Measurements from ENCODE around the gene DMD. TPM values are rescaled to one million over a fixed set of nuclear protein-coding genes. Genes with fewer than 3 reads are reported as not detected.

Gene DMD
- total and polyA plus RNA-seq, 3 experiments from 2014 or later = 0.03 to 0.48 (median 0.40) TPM

DNA sequence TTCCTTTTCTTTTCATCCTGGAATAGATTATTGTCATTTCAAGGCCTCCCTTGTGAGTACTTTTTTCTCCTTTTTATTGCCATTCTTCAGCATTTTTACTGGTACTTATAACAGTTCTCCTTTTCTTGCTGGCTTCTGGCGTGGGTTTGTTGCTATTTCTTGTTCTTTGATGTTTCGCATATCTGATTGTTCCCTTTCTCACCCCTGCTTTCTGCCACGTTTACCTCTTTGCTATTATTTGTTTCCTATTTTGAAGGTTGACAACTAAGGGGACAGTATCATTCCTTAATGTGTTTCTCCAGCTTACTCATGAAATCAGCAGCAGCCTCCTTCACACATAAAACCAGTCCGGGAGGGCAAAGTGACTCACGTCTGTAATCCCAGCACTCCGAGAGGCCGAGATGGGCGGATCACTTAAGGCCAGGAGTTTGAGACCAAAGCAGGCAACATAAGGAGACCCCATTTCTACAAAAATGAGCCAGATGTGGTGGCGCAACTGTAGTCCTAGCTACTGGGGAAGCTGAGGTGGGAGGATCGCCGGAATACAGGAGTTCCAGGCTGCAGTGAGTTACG, 72.6 kb downstream of the DMD start:
- no peak overlapping the region for H3K4me3 Mint-ChIP-seq
- ChIA-PET POLR2A (no interaction called here), CTCF (no interaction called here)
- peaks cover 0 to 2% of the 10 kb centered on the region in 2 donors for H3K27me3 Mint-ChIP-seq
- no peaks in the 10 kb centered on the region for H3K36me3 ChIP-seq (ENCODE audit: insufficient read depth, low read length)
- H3K4me3 ChIP-seq (ENCODE audit: low read length) = no peak overlapping the region
- no peak for DNase-seq
- H3K4me1 Mint-ChIP-seq = no peaks in the 10 kb centered on the region
- no peaks in the 10 kb centered on the region for H3K36me3 Mint-ChIP-seq
- H3K4me1 ChIP-seq (ENCODE audit: insufficient read depth, low read length) = no peaks in the 10 kb centered on the region
- no peaks in the 10 kb centered on the region for H3K27me3 ChIP-seq (ENCODE audit: insufficient read depth, low read length, poor library complexity, severe bottlenecking)
- H3K27ac ChIP-seq (ENCODE audit: low read depth, low read length) = no peak overlapping the region
- no peaks in the 10 kb centered on the region for H3K9me3 ChIP-seq (ENCODE audit: low read length)
- peak overlapping the region in 1 of 8 donors; percentile 44 for H3K27ac Mint-ChIP-seq
- peaks cover 0 to 5% (median 3%) of the 10 kb centered on the region in 5 donors for H3K9me3 Mint-ChIP-seq

DNA sequence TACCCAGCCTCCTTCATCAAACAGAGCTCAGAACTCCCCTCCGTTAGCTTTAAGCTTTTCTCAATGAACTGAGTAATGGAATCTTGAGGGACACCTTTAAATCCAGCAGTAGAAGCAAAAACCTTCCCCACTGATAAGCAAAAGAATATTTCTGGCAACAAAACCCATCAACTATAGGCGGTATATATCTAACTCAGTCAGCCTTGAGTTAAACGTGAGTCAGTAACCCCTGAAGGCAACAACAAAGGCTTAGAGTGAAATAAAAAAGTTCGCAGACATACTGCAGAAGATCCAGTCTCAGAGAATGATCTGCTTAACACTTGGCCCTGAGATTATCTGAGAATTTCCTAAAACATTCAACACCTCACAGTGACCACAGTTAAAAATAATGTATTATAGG, 77.2 kb downstream of the DMD start:
- H3K4me3 ChIP-seq (ENCODE audit: low read length) = no peak overlapping the region
- DNase-seq = no peak
- no peaks in the 10 kb centered on the region for H3K9me3 ChIP-seq (ENCODE audit: low read length)
- Mint-ChIP-seq H3K4me1 (no peaks in the 10 kb centered on the region), H3K9me3 (peaks cover 0 to 7% (median 5%) of the 10 kb centered on the region in 5 donors), H3K36me3 (no peaks in the 10 kb centered on the region), H3K27me3 (no peaks in the 10 kb centered on the region), H3K4me3 (no peak overlapping the region), H3K27ac (no peak overlapping the region)
- ChIA-PET CTCF (no interaction called here), POLR2A (no interaction called here)
- no peaks in the 10 kb centered on the region for H3K27me3 ChIP-seq (ENCODE audit: insufficient read depth, low read length, poor library complexity, severe bottlenecking)
- no peak overlapping the region for H3K27ac ChIP-seq (ENCODE audit: low read depth, low read length)
- no peaks in the 10 kb centered on the region for H3K36me3 ChIP-seq (ENCODE audit: insufficient read depth, low read length)
- no peaks in the 10 kb centered on the region for H3K4me1 ChIP-seq (ENCODE audit: insufficient read depth, low read length)

DNA sequence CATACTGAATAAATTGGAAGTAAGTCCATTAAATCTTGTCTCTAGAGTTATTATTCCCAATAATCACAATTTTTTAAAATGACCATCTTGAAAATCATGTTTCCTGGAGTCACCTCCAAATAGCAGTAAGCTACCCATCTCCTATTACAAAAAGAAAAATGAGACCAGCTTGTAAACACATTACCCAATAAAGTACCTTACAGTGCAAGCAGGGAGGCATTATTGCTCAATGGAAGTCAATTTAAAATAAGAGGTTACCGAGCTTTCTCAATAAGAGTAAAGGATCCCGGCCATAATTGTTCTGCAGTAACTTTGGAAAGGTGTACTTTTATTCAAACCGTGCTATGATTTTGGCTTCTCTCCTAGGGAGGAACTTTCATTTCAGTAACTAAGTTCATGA, 78.0 kb downstream of the DMD start:
- ChIA-PET CTCF (no interaction called here), POLR2A (no interaction called here)
- Mint-ChIP-seq H3K36me3 (no peaks in the 10 kb centered on the region), H3K4me1 (no peaks in the 10 kb centered on the region), H3K4me3 (no peak overlapping the region), H3K9me3 (peaks cover 0 to 7% (median 2%) of the 10 kb centered on the region in 5 donors), H3K27me3 (no peaks in the 10 kb centered on the region), H3K27ac (no peak overlapping the region)
- DNase-seq = no peak
- H3K9me3 ChIP-seq (ENCODE audit: low read length) = no peaks in the 10 kb centered on the region
- no peak overlapping the region for H3K27ac ChIP-seq (ENCODE audit: low read depth, low read length)
- no peaks in the 10 kb centered on the region for H3K4me1 ChIP-seq (ENCODE audit: insufficient read depth, low read length)
- no peaks in the 10 kb centered on the region for H3K27me3 ChIP-seq (ENCODE audit: insufficient read depth, low read length, poor library complexity, severe bottlenecking)
- no peaks in the 10 kb centered on the region for H3K36me3 ChIP-seq (ENCODE audit: insufficient read depth, low read length)
- no peak overlapping the region for H3K4me3 ChIP-seq (ENCODE audit: low read length)

DNA sequence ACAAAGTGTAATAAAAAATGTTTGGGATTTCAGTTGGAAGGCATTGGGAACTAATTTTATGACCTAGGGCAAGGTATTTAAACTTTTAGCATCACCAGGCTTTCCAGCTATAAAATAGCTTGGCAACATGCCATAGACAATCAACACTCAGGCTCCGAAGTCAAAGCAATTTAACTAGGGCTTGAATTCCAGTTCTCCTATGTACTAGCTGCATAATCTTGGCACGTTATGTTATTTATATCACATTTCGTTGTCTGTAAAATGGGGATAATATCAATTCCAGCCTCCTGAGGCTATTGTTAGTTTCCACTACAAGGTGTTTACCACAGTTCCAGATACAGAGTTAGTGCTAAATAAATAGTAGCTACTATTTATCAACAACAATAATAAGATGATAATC, 78.8 kb downstream of the DMD start:
- Histone ChIP-seq H3K27me3 (ENCODE audit: insufficient read depth, low read length, poor library complexity, severe bottlenecking) (no peaks in the 10 kb centered on the region), H3K9me3 (ENCODE audit: low read length) (no peaks in the 10 kb centered on the region), H3K27ac (ENCODE audit: low read depth, low read length) (no peak overlapping the region), H3K4me1 (ENCODE audit: insufficient read depth, low read length) (no peaks in the 10 kb centered on the region), H3K36me3 (ENCODE audit: insufficient read depth, low read length) (no peaks in the 10 kb centered on the region), H3K4me3 (ENCODE audit: low read length) (no peak overlapping the region)
- H3K4me3 Mint-ChIP-seq = no peak overlapping the region
- DNase-seq = no peak
- ChIA-PET POLR2A (no interaction called here), CTCF (no interaction called here)
- H3K36me3 Mint-ChIP-seq = no peaks in the 10 kb centered on the region
- no peak overlapping the region for H3K27ac Mint-ChIP-seq
- peaks cover 0 to 7% (median 2%) of the 10 kb centered on the region in 5 donors for H3K9me3 Mint-ChIP-seq
- H3K4me1 Mint-ChIP-seq = no peaks in the 10 kb centered on the region
- no peaks in the 10 kb centered on the region for H3K27me3 Mint-ChIP-seq

DNA sequence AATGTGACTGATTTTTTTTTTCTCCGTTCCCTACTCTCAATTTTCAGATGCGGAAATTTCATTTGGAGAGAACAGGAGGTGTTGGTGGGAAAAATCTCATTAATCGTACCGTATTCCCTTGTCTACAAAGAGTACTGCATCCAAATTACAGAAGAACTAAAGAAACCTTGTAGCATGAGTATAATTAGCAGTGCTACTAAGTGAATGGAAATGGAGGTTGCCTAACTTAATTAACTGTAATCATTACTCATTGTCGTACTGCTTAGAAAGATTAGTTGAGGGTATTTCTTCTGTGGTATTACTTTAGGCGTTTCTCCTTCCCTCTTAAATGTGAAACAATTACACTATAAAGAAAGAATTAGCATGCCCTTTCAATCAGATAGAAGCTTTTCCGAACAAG, 81.7 kb downstream of the DMD start:
- Histone ChIP-seq H3K9me3 (ENCODE audit: low read length) (no peaks in the 10 kb centered on the region), H3K4me1 (ENCODE audit: insufficient read depth, low read length) (no peaks in the 10 kb centered on the region), H3K27ac (ENCODE audit: low read depth, low read length) (no peak overlapping the region), H3K36me3 (ENCODE audit: insufficient read depth, low read length) (no peaks in the 10 kb centered on the region), H3K4me3 (ENCODE audit: low read length) (no peak overlapping the region), H3K27me3 (ENCODE audit: insufficient read depth, low read length, poor library complexity, severe bottlenecking) (no peaks in the 10 kb centered on the region)
- no peaks in the 10 kb centered on the region for H3K4me1 Mint-ChIP-seq
- no peak overlapping the region for H3K27ac Mint-ChIP-seq
- ChIA-PET POLR2A (no interaction called here), CTCF (no interaction called here)
- DNase-seq = no peak
- no peaks in the 10 kb centered on the region for H3K27me3 Mint-ChIP-seq
- peaks cover 0 to 7% (median 0%) of the 10 kb centered on the region in 5 donors for H3K9me3 Mint-ChIP-seq
- H3K36me3 Mint-ChIP-seq = no peaks in the 10 kb centered on the region
- no peak overlapping the region for H3K4me3 Mint-ChIP-seq

DNA sequence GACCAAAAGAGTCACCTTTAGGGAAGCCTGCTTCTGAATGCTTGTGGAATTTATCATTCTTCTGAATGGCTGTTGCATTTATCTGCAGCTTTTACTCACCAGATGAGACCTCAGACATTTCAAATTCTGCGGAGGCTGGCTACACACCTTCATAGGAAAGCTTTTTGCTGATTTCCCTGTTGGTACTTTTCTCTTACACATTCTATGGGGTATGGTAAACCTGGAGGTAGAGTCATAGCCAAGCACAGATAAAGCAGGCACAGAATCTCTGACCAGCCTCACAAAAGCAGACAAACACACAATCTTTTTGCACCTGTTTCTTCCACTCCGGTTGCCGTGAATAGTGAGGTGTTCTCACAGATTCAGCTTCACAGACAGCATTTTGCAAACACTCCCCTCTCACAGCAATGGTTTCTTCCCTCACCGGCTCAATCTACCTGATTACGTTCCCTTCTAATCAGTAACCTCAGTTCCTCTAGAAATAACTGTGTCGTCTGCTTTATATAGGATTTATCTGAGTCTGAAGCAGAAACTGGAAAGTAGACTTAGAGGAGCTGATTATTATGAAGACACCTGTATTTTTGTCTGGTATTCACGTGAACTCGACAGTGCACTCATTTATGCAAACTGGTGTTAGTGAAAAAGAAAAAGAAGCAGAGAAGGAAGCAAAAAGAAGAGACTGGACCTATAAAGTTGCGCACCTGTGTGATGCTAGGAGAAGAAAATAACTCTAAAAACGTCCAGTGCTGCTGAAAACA, 83.1 kb downstream of the DMD start:
- CTCF ChIA-PET = no interaction called here
- Histone ChIP-seq H3K4me3 (ENCODE audit: low read length) (no peak overlapping the region), H3K36me3 (ENCODE audit: insufficient read depth, low read length) (no peaks in the 10 kb centered on the region), H3K27me3 (ENCODE audit: insufficient read depth, low read length, poor library complexity, severe bottlenecking) (no peaks in the 10 kb centered on the region), H3K27ac (ENCODE audit: low read depth, low read length) (no peak overlapping the region), H3K4me1 (ENCODE audit: insufficient read depth, low read length) (no peaks in the 10 kb centered on the region), H3K9me3 (ENCODE audit: low read length) (no peaks in the 10 kb centered on the region)
- DNase-seq = no peak
- Mint-ChIP-seq H3K4me1 (no peaks in the 10 kb centered on the region), H3K36me3 (no peaks in the 10 kb centered on the region), H3K27ac (no peak overlapping the region), H3K27me3 (no peaks in the 10 kb centered on the region), H3K9me3 (peaks cover 0 to 9% (median 0%) of the 10 kb centered on the region in 5 donors), H3K4me3 (no peak overlapping the region)
- POLR2A ChIA-PET = no interaction called here

DNA sequence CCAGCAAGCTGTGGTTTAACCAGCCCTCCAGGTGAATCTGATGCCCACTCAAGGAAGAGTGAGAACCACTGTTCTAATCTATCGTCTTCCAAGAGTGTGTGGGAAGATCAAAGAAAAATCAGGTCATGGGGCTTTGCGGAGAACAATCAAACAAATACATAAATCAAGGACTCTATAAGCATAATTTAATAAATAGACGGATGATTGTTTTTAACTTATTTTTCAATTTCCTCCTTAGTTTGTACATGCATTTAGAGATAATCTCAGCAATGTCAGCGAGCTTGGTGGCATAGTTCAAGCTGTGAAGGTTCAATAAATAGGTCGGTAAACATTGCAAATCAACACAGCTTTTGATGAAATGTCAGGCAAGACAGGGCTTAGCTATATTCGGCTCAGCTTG, 84.9 kb downstream of the DMD start:
- Mint-ChIP-seq H3K27ac (no peak overlapping the region), H3K9me3 (peaks cover 0 to 8% (median 2%) of the 10 kb centered on the region in 5 donors), H3K4me3 (no peak overlapping the region), H3K36me3 (no peaks in the 10 kb centered on the region), H3K27me3 (no peaks in the 10 kb centered on the region), H3K4me1 (no peaks in the 10 kb centered on the region)
- Histone ChIP-seq H3K36me3 (ENCODE audit: insufficient read depth, low read length) (no peaks in the 10 kb centered on the region), H3K27me3 (ENCODE audit: insufficient read depth, low read length, poor library complexity, severe bottlenecking) (no peaks in the 10 kb centered on the region), H3K4me1 (ENCODE audit: insufficient read depth, low read length) (no peaks in the 10 kb centered on the region), H3K27ac (ENCODE audit: low read depth, low read length) (no peak overlapping the region), H3K4me3 (ENCODE audit: low read length) (no peak overlapping the region), H3K9me3 (ENCODE audit: low read length) (no peaks in the 10 kb centered on the region)
- DNase-seq = no peak
- CTCF ChIA-PET = no interaction called here
- POLR2A ChIA-PET = no interaction called here

DNA sequence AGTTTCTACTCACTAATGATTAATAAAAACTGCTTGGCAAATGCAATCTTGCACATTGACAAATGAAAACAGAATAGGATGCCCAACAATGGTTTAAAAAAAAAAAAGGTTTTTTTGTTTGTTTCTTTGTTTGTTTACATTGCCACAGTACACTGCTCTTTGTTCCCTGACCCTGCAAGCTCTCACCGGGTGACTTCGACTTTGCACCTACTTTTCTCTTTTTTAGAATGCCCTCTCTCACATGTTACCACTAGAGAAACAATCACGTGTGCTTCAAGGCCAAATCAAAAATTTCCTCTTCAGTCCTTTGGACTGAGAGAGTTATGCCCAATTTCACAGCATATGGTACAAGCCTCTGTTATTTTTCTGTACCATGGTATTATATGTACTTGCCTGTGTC, 101.5 kb downstream of the DMD start:
- no peaks in the 10 kb centered on the region for H3K4me1 ChIP-seq (ENCODE audit: insufficient read depth, low read length)
- Mint-ChIP-seq H3K4me1 (no peaks in the 10 kb centered on the region), H3K4me3 (no peak overlapping the region), H3K9me3 (peaks cover 0 to 3% (median 0%) of the 10 kb centered on the region in 5 donors), H3K27me3 (no peaks in the 10 kb centered on the region), H3K36me3 (no peaks in the 10 kb centered on the region), H3K27ac (no peak overlapping the region)
- ChIA-PET CTCF (no interaction called here), POLR2A (no interaction called here)
- no peaks in the 10 kb centered on the region for H3K27me3 ChIP-seq (ENCODE audit: insufficient read depth, low read length, poor library complexity, severe bottlenecking)
- no peak overlapping the region for H3K4me3 ChIP-seq (ENCODE audit: low read length)
- no peak for DNase-seq
- H3K9me3 ChIP-seq (ENCODE audit: low read length) = no peaks in the 10 kb centered on the region
- no peak overlapping the region for H3K27ac ChIP-seq (ENCODE audit: low read depth, low read length)
- no peaks in the 10 kb centered on the region for H3K36me3 ChIP-seq (ENCODE audit: insufficient read depth, low read length)

All from CD8-positive, alpha-beta memory T cell (primary cell).